ENCODE data around the gene HCN4.

The HCN4 gene

DNA sequence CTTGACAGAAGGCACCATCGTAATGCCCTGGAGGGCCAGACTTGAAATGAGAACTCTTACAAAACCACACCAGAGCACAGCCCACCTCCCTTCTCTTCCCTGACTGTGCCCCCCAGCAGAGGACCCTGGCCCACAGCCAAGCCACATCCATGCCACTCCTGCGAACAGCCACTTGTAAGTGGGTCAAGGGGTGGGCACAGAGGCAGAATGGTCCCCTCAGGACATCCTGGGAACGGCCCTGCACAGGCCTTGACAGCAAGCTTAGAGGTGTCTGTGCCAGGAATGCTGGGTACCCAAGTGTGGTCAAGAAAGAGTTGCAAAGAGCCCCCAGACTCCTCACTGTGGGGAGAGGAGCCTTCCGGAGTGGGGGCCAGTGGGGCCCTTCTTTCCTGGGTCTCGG lies 33.3 kb downstream of the HCN4 start:
- TF ChIP-seq CTCF (IDR thresholded peaks at IDR 0.05), result no peak

DNA sequence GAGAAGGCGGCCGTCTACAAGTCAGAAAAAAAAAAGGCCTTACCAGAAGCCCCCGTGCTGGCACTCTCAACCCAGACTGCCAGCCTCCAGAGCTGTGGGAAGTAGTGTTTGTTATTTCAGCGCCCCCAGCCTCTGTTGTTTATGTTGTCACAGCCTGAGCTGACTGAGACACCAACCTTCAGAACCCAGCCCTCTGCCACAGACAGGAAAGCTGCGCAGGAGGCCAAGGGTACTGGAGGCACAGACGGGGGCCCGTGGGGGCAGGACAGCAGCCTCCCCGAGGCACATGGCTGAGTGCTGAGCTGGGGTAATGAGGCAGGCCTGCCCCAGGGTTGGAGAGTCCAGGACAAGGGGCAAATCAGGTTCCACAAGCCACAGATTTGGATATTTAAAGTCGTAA lies 33.7 kb downstream of the HCN4 start:
- TF ChIP-seq CTCF (IDR thresholded peaks at IDR 0.05), result no peak

DNA sequence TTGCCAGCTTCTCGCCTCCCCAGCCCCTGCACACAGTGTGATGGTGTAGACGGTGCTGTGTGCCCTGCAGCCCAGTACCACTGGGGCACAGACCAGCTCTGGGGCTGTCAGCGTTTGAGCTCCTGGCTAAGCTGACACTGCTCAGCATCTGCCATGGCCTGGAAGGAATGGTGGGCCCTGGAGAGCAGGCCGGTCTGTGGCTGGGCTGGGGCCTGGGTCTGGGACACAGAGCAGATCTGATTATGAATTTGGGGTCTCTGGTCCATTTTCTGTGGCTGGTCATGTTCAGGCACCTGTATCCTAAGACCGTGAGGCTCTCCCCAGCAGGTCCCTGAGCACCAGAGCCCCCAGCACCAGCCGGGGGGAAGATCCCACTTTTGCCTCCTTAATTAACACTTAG lies 34.7 kb downstream of the HCN4 start:
- TF ChIP-seq CTCF (IDR thresholded peaks at IDR 0.05), result no peak

DNA sequence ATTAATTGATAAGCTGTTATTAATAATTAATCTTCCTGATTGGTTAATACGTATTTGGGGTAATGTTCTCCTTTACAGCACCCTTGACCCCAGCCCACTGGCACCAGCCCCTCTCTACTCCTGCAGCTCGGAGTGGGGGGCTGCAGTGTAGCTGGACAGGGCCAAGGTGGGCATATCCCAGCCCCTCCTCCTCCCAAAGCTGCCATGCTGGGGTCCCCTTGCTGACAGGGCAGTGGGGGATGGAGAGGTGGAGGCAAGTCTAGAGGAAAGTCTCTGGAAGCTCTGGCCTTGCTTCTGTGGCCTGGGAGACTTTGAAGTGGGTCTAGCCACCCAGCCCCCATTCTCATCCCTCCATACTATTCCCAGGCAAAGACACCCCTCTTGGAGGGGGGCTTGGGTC lies 35.8 kb downstream of the HCN4 start:
- TF ChIP-seq CTCF (IDR thresholded peaks at IDR 0.05), result no peak

GRCh38 chr15:73331991-73332925 lies 36.5 kb downstream of the HCN4 start:
- no peak for TF ChIP-seq CTCF (IDR thresholded peaks at IDR 0.05)

DNA sequence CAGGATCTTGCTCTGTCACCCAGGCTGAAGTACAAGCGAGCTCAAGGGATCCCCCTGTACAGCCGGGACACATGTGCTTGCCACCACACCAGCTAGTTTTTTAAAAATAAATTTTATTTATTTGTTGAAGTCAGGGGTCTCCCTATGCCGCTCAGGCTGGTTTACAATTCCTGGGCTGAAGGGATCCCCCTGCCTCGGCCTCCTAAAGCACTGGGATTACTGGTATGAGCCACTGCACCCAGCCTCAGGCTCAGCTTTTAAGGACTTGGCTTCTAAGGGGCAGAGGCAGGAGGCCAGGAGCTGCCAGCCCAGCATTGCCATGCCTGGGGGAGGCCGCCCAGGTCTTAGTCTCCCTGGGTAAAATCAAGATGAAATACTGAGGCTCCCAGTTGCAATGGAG lies 37.3 kb downstream of the HCN4 start:
- no peak for TF ChIP-seq CTCF (IDR thresholded peaks at IDR 0.05)

DNA sequence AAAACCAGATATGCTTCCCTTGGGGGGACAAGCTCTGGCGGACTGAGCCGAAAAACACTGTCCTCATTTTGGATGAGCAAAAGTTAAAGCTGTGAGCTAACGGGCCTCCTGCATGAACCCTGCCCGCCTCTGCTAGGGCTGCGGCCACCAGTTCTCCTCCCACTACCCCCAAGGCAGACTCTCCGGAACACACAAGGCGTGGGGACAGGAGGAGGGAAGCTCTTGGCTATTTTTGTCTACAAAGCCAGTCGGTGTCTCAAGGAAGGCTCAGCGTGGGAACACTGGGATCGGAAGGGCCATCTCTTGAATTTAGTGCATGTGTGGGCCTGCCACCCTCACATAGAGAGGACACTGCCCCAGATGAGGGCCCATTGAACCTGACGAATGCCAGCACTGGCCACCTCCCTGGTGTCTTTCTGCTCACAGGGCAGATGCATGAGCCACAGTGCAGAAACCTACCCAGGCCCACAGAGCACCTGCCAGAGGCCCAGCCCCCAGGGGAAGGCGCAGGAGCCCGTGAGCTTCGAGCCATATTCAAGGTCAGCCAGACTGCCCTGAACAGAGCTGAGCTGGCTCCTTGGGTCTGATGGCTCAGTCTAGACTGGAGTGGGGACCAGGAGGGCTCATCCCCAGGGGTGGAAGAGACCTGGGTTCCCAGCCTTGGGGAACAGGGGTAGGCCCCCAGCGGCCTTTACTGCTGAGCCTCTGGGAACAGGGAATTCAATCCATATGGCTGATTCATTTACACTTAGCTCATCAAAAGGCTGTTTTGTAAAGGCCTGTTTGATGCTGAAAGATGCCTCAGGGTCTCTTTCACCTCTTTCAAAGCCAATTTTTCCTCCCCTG lies 38.3 kb downstream of the HCN4 start:
- TF ChIP-seq CTCF (IDR thresholded peaks at IDR 0.05), result no peak
